Inferior parietal cortex (tissue), 1 donor: ENCODE measurements around the gene GSC2.

Source experiments
- DNase-seq: peaks from one replicate; pipeline ENCODE4 v3.0.0-alpha.2; 2016; ENCODE audit errors: extremely low spot score

GSC2 gene

DNA sequence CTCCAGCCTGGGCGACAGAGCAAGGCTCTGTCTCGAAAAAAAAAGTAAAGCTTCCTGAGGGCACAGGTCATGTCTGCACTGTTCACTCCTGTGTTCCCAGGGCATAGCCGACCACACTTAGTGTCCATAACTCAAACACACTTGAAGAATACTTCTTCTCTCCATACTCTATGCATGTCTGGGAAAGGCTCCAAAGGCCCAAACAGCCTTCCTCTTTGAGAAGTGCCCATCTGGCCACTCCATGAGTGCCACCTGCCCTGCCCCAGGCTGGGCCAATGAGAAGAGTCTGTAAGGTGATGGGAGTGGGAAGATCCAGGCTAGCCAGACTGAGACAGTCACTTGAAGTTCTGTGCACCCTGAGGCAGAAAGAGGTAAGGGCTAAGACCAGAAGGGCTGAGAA is 52.6 kb downstream of the GSC2 start:
- DNase-seq: no peak
